Measurements from ENCODE around the gene AJM1.

GRCh38 chr9:136867480-136867879, 25.2 kb downstream of the AJM1 start:
- TF ChIP-seq CTCF (IDR thresholded peaks at IDR 0.05), result no peak
- TF ChIP-seq POLR2A (IDR thresholded peaks at IDR 0.05), result no peak
